Measurements from ENCODE around the gene COL4A4. TPM values are rescaled to one million over a fixed set of nuclear protein-coding genes. Genes with fewer than 3 reads are reported as not detected.

The COL4A4 gene
- total RNA-seq, 4 donors from 2014 or later, result 0.40 to 2.3 (median 0.93) TPM

GRCh38 chr2:227161947-227162346 lies 2.1 kb downstream of the COL4A4 start:
- no peak for TF ChIP-seq POLR2A (IDR thresholded peaks at IDR 0.05)
- no peak for TF ChIP-seq CTCF (IDR thresholded peaks at IDR 0.05)
- H3K27ac ChIP-seq, result no peak overlapping the region
- H3K4me3 ChIP-seq, result no peak overlapping the region
- H3K4me1 ChIP-seq, result peaks cover 13 to 25% (median 15%) of the 10 kb centered on the region in 3 donors
- H3K27me3 ChIP-seq, result peaks cover 0 to 78% (median 1%) of the 10 kb centered on the region in 4 donors
- no peak for DNase-seq
- no peaks in the 10 kb centered on the region for H3K9me3 ChIP-seq
- no peaks in the 10 kb centered on the region for H3K36me3 ChIP-seq
- intact Hi-C loops (cut with DNase I), result no loop called here

GRCh38 chr2:227160164-227160563 lies 3.8 kb downstream of the COL4A4 start:
- 56 to 58% methylated on average over 2 of the region's 2 CpGs for WGBS, 2 donors
- H3K4me1 ChIP-seq, result peaks cover 13 to 25% (median 15%) of the 10 kb centered on the region in 3 donors
- no peaks in the 10 kb centered on the region for H3K9me3 ChIP-seq
- peaks cover 0 to 68% (median 1%) of the 10 kb centered on the region in 4 donors for H3K27me3 ChIP-seq
- H3K27ac ChIP-seq, result no peak overlapping the region
- no peak for TF ChIP-seq CTCF (IDR thresholded peaks at IDR 0.05)
- TF ChIP-seq POLR2A (IDR thresholded peaks at IDR 0.05), result no peak
- intact Hi-C loops (cut with DNase I), result no loop called here
- no peak for DNase-seq
- no peak overlapping the region for H3K4me3 ChIP-seq
- no peaks in the 10 kb centered on the region for H3K36me3 ChIP-seq

- peaks cover 0 to 18% (median 0%) of the 10 kb centered on the region in 4 donors for H3K27me3 ChIP-seq
- H3K9me3 ChIP-seq, result no peaks in the 10 kb centered on the region
- H3K4me3 ChIP-seq, result no peak overlapping the region
- H3K36me3 ChIP-seq, result no peaks in the 10 kb centered on the region
- 64 to 77% methylated on average over 5 to 6 of the region's 6 CpGs for WGBS, 2 donors
- H3K27ac ChIP-seq, result no peak overlapping the region
- DNase-seq, result no peak
- TF ChIP-seq CTCF (IDR thresholded peaks at IDR 0.05) (no peak), POLR2A (IDR thresholded peaks at IDR 0.05) (no peak)
- no peaks in the 10 kb centered on the region for H3K4me1 ChIP-seq
- intact Hi-C loops (cut with DNase I), result no loop called here
Measured at GRCh38 chr2:227154986-227155774, 8.8 kb downstream of the COL4A4 start.

GRCh38 chr2:227153758-227154486 lies 10.1 kb downstream of the COL4A4 start:
- H3K27me3 ChIP-seq, result peaks cover 0 to 8% (median 0%) of the 10 kb centered on the region in 4 donors
- no peaks in the 10 kb centered on the region for H3K4me1 ChIP-seq
- H3K9me3 ChIP-seq, result no peaks in the 10 kb centered on the region
- TF ChIP-seq CTCF (IDR thresholded peaks at IDR 0.05) (no peak), POLR2A (IDR thresholded peaks at IDR 0.05) (no peak)
- DNase-seq, result no peak
- H3K4me3 ChIP-seq, result no peak overlapping the region
- H3K36me3 ChIP-seq, result no peaks in the 10 kb centered on the region
- intact Hi-C loops (cut with DNase I), result no loop called here
- H3K27ac ChIP-seq, result no peak overlapping the region
- 61 to 71% methylated on average over 4 of the region's 4 CpGs for WGBS, 2 donors

- TF ChIP-seq POLR2A (IDR thresholded peaks at IDR 0.05), result no peak
- TF ChIP-seq CTCF (IDR thresholded peaks at IDR 0.05), result no peak
- Histone ChIP-seq H3K27ac (peak overlapping the region in 1 of 4 donors; percentile 5), H3K4me3 (no peak overlapping the region), H3K36me3 (no peaks in the 10 kb centered on the region), H3K4me1 (no peaks in the 10 kb centered on the region), H3K9me3 (peaks cover 0 to 3% (median 0%) of the 10 kb centered on the region in 3 donors), H3K27me3 (peaks cover 0 to 8% (median 0%) of the 10 kb centered on the region in 4 donors)
- WGBS, 2 donors, result 66 to 88% methylated on average over 2 to 3 of the region's 4 CpGs
- intact Hi-C loops (cut with DNase I), result no loop called here
- DNase-seq, result no peak
Measured at GRCh38 chr2:227153307-227153706, 10.7 kb downstream of the COL4A4 start.

Data from esophagus squamous epithelium (tissue), 5 donors.